Neural crest cell (in vitro differentiated cells): ENCODE measurements around the gene XYLT1. TPM values are rescaled to one million over a fixed set of nuclear protein-coding genes. Genes with fewer than 3 reads are reported as not detected.

Experiments
- DNase-seq: peaks from one replicate; pipeline ENCODE4 v3.0.0; 2021; ENCODE audit warnings: low read depth, mixed read lengths, low spot score
- H3K27ac Mint-ChIP-seq: one replicate; pipeline ENCODE4 v1.8.0; 2021; ENCODE audit warnings: mild to moderate bottlenecking, mixed read lengths; ENCODE audit not compliant: unreplicated experiment
- H3K27me3 Mint-ChIP-seq: 2 replicates; pipeline ENCODE4 v1.8.0; 2021; ENCODE audit warnings: low read depth, mild to moderate bottlenecking, mixed read lengths
- H3K36me3 Mint-ChIP-seq: 2 replicates; pipeline ENCODE4 v1.8.0; 2021; ENCODE audit warnings: low read depth, mild to moderate bottlenecking, mixed read lengths
- H3K4me1 Mint-ChIP-seq: 2 replicates; pipeline ENCODE4 v1.8.0; 2021; ENCODE audit warnings: mixed read lengths
- H3K4me3 Mint-ChIP-seq: one replicate; pipeline ENCODE4 v1.8.0; 2021; ENCODE audit warnings: mild to moderate bottlenecking, mixed read lengths
- H3K9me3 Mint-ChIP-seq: 2 replicates; pipeline ENCODE4 v1.8.0; 2021; ENCODE audit warnings: mixed read lengths
- total RNA-seq: library from RNA; stranded (reverse); gene quantifications from 2 replicates; pipeline ENCODE4 v1.2.1, GENCODE V29; 2021
- TF ChIP-seq, protein P1 (sequence below): fragments of 200-600 bp; sonication (generic); conservative IDR thresholded peaks from 2 replicates; pipeline ENCODE4 v1.5.0; 2021; ENCODE audit warnings: antibody characterized with exemption, mild to moderate bottlenecking

XYLT1 gene
- total RNA-seq, 1 donor from 2014 or later: 15.0 TPM

DNA sequence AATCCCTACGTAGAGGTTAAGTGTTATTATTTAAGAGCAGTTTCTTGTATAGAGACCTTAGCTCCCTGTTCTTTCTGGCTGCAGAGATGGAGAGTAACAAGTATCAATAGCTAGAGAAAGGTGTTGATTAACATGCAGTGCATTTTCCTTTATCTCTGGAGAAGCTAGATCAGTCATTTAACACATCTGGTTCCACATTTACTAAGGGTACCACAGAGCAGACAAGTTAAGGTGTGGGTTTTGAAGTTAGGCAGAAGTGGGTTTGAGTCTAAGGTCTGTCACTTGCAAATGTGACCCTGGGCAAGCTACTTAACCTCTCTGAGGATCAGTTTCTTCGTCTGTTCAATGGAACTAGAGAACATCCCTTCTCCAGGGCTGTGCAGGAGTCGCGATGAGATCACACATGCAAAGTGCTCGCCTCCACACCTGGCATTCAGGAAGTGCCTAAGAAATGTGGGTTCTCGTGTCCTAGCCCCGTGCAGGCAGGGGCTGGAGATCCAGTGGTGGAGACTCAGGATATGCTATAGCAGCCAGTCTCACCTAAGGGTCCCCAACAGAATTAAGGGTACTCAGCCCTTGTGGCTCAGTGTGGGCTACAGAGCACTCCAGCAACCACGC, 224.4 kb downstream of the XYLT1 start:
- H3K27me3 Mint-ChIP-seq: no peaks in the 10 kb centered on the region
- no peak for DNase-seq
- peaks cover 4% of the 10 kb centered on the region for H3K36me3 Mint-ChIP-seq
- H3K4me3 Mint-ChIP-seq: no peak overlapping the region
- TF ChIP-seq, protein P1, sequence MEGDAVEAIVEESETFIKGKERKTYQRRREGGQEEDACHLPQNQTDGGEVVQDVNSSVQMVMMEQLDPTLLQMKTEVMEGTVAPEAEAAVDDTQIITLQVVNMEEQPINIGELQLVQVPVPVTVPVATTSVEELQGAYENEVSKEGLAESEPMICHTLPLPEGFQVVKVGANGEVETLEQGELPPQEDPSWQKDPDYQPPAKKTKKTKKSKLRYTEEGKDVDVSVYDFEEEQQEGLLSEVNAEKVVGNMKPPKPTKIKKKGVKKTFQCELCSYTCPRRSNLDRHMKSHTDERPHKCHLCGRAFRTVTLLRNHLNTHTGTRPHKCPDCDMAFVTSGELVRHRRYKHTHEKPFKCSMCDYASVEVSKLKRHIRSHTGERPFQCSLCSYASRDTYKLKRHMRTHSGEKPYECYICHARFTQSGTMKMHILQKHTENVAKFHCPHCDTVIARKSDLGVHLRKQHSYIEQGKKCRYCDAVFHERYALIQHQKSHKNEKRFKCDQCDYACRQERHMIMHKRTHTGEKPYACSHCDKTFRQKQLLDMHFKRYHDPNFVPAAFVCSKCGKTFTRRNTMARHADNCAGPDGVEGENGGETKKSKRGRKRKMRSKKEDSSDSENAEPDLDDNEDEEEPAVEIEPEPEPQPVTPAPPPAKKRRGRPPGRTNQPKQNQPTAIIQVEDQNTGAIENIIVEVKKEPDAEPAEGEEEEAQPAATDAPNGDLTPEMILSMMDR: no peak
- H3K27ac Mint-ChIP-seq: no peak overlapping the region
- peaks cover 19% of the 10 kb centered on the region for H3K4me1 Mint-ChIP-seq
- no peaks in the 10 kb centered on the region for H3K9me3 Mint-ChIP-seq

DNA sequence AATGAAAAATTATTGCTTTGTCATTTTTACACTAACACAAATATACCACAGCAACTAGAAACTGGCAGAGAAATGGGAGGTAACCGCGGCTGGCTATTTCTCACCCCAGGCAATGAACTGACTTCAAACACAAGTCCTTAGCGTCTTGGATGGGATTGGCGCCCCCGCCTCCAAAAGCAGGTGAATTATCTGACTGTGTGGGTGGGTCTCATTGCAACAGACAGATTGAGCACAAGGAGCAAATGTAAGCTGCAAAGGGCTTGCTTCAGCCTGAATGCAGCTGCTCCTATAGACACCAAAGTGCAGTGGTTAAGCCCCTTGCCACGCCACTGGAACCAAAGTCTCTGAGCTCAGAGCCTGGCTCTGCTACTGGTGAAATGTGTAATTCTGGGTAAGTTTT, 225.0 kb downstream of the XYLT1 start:
- no peaks in the 10 kb centered on the region for H3K9me3 Mint-ChIP-seq
- TF ChIP-seq, protein P1: no peak
- no peak for DNase-seq
- H3K27me3 Mint-ChIP-seq: no peaks in the 10 kb centered on the region
- peaks cover 5% of the 10 kb centered on the region for H3K36me3 Mint-ChIP-seq
- no peak overlapping the region for H3K27ac Mint-ChIP-seq
- H3K4me1 Mint-ChIP-seq: peaks cover 19% of the 10 kb centered on the region
- no peak overlapping the region for H3K4me3 Mint-ChIP-seq

- H3K4me1 Mint-ChIP-seq: peaks cover 19% of the 10 kb centered on the region
- no peaks in the 10 kb centered on the region for H3K27me3 Mint-ChIP-seq
- H3K9me3 Mint-ChIP-seq: no peaks in the 10 kb centered on the region
- DNase-seq: no peak
- no peak overlapping the region for H3K27ac Mint-ChIP-seq
- no peak overlapping the region for H3K4me3 Mint-ChIP-seq
- TF ChIP-seq, protein P1: no peak
- peaks cover 5% of the 10 kb centered on the region for H3K36me3 Mint-ChIP-seq
Measured at GRCh38 chr16:17244872-17245551, 225.7 kb downstream of the XYLT1 start.

- Mint-ChIP-seq H3K27me3 (no peaks in the 10 kb centered on the region), H3K4me1 (peaks cover 6% of the 10 kb centered on the region), H3K27ac (no peak overlapping the region), H3K36me3 (peaks cover 7% of the 10 kb centered on the region), H3K9me3 (peaks cover 9% of the 10 kb centered on the region), H3K4me3 (no peak overlapping the region)
- DNase-seq: no peak
- TF ChIP-seq, protein P1: no peak
Measured at GRCh38 chr16:17241264-17241835, 229.4 kb downstream of the XYLT1 start.

DNA sequence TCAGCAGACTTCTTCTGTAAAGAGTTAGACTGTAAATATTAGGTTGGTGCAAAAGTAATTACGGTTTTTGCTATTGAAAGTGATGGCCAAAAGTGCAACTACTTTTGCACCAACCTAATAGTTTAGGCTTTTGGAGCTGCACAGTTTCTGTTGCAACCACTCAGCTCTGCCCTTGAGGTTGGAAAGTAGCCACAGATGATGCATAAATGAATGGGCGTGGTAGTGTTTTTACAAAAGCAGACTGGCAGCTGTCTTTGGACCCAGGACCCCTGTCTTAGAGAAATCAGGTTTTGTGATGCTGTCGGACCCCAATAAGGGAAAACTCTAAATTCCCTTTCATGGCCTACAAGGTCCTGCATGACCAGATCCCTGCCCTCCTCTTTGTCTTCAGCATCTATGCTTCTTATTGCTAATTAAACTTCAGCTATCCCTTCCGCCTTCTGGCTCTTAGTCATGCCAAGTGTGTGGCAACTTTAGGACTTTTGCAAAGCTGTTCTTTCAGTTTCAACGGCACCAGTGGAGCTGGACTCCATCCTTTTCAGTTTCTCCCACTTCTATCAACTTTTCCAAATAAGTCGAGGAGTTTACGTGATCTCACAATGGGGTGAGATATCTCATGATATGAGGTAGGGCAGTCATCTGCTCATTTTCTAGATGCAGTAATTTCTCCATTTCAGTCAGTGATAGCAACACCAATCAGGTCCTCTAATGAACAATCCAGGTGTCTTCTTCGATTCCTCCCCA, 232.3 kb downstream of the XYLT1 start:
- H3K4me1 Mint-ChIP-seq: no peaks in the 10 kb centered on the region
- peaks cover 9% of the 10 kb centered on the region for H3K9me3 Mint-ChIP-seq
- H3K36me3 Mint-ChIP-seq: peaks cover 7% of the 10 kb centered on the region
- no peaks in the 10 kb centered on the region for H3K27me3 Mint-ChIP-seq
- TF ChIP-seq, protein P1: no peak
- H3K4me3 Mint-ChIP-seq: no peak overlapping the region
- H3K27ac Mint-ChIP-seq: no peak overlapping the region
- DNase-seq: no peak
